Stimulated activated naive CD4-positive, alpha-beta T cell (primary cell): ENCODE measurements around the gene LCP1.

ENCODE experiments used
- DNase-seq, 6 experiments: peaks; one replicate each; lab custom pipeline; 2025; lab: John Stamatoyannopoulos, UW

Gene LCP1

DNA sequence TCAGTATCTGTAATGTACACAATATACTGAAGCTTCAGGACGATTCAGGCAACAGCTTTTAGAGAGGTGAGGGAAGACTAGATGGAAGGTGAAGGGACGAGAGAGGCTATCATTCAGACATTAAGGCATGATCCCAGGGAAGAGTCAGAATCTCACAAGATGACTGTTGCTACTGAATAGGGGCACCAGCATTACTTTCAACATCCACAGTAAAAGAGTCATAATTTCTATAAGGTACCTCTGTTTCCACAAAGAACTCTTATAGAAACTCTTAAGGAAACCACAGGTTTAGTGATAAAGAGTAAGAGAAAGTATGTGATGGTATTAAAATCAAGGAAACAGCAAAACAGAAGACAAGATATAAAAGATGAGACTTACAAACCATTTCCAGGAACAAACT is 23.0 kb downstream of the LCP1 start:
- DNase-seq: no peak

- no peak for DNase-seq
These were observed 23.8 kb downstream of the LCP1 start for GRCh38 chr13:46158222-46158621.

GRCh38 chr13:46154136-46154801 is 27.7 kb downstream of the LCP1 start:
- DNase-seq: no peak

GRCh38 chr13:46152627-46153328 is 29.2 kb downstream of the LCP1 start:
- DNase-seq: no peak

DNA sequence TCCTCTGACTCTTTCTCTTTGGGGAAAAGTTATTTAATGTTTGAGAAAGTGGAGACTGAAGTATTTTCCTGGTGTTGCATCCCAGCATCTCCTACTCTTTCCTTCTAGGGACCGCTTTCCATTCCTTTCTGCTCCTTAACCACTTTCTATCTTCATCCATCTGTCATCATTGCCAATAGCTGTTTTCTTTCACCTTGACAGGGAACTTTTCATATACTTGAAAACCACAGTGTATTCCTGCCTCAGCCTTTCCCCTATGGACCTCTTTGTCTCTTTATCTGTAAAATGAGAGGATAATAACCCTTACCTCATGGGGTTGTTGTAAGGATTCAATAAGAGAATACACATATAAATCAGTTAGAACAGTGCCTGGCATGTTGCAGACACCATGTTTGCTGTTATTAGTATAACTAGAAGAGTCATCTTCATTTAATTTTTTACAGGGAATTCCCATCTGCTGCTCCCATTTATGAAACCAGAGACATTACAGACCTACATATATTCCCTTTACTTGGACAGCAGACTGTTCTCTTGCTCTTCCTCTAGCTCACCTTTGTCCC is 31.8 kb downstream of the LCP1 start:
- DNase-seq: no peak

DNA sequence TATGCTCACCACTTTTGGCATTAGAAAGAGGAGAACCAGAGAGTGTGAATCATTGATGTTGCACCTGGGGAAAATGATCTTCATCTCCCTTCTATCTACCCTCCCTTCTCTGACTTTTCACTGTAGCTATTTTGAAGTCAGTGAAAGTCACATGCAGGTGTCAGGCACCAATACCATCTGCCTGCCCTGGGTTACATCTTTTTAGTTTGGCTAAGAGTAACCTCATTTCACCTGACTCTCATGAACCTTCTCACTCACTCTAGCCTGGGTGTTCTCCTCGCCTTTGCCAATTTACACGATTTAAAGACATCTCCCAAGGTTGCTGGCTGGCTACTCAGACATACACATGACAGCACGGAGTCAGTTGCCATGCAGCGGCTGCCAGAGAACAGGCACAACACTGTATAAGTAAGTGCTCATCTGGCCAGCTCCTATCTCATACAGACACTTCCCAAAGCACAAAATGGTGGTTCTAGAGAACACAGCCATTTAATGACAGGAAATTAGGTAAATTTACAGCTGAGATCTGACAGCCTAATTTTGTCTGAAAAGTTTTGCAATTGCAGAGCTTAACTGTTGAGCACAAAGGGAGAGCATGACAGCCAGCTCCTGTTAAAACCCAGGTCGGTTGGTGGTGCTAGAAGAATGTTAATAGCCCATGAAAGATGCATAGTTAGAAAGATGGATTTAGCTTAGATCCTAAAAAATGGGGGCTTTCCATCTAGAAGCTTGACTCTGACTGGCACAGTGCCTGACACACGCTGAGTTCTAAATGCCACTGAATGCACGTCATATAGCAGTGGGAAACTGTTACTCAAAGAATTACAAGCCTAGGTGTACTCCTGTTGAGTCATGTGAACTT is 32.5 kb downstream of the LCP1 start:
- no peak for DNase-seq

- no peak for DNase-seq
These were observed 35.1 kb downstream of the LCP1 start for GRCh38 chr13:46146898-46147297.

- no peak for DNase-seq
These were observed 36.0 kb downstream of the LCP1 start for GRCh38 chr13:46145950-46146349.

GRCh38 chr13:46145135-46145534 is 36.8 kb downstream of the LCP1 start:
- no peak for DNase-seq

- DNase-seq: no peak
These were observed 38.7 kb downstream of the LCP1 start for GRCh38 chr13:46143184-46143701.

- DNase-seq: no peak
These were observed 39.2 kb downstream of the LCP1 start for GRCh38 chr13:46142776-46143175.

- no peak for DNase-seq
These were observed 41.9 kb downstream of the LCP1 start for GRCh38 chr13:46140044-46140443.

GRCh38 chr13:46137627-46138317 is 44.2 kb downstream of the LCP1 start:
- DNase-seq: no peak

DNA sequence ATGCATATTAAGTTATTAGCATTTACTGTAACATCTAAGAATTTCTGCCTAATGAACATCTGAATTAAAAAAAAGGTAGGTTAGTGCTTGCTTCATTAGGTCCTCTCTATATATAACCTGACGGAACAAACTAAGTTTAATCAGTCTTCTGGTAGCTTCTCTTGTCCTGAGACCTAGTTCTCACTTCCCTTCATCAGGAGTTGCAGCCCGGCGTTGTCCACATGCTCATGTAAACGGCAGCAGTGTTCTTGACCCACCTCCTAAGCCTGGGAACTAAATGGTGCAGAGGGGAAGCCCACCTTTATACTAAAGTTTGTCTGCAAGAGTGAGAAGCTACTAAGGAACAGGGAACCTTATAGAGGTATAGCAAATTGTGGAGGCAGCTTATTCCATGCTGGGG is 45.3 kb downstream of the LCP1 start:
- DNase-seq: no peak

- no peak for DNase-seq
These were observed 46.9 kb downstream of the LCP1 start for GRCh38 chr13:46134961-46135522.

DNA sequence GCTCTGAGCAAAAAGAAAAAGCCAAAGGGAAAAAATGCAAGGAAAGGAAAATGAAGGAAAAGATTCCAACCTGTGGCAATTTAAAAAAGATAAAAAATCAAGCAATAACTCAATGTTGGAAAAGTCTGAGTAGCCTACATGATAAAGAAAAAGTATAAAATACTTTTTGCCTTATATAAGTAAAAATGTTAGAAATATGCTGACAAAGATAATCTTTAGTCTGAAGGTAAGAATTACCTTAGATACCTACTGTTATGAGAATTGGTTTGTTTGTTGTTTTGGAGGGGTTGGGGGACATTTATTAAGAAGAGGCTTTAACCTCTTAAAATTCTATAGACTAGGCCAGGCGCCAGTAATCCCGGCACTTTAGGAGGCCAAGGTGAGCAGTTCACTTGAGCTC is 47.5 kb downstream of the LCP1 start:
- DNase-seq: no peak

DNA sequence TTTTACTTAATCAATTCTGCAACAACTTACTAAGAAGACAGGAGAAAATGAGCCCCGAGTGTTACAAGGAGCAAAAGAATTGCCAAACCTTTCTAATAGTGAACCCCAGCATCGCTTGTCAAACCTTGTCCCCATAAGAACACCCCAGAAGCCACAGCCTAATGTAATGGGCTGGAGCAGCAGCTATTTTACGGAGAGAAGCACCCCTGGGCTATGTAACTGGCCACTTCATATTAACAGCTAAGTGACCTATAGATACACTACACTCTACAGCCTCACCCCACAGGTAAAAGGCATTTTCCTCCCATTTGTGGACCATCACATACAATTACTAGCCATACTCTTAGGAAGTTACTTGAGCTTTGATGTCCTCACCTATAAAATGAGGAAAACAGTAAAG is 49.9 kb downstream of the LCP1 start:
- DNase-seq: no peak

GRCh38 chr13:46131705-46132104 is 50.3 kb downstream of the LCP1 start:
- DNase-seq: no peak

- DNase-seq: no peak
These were observed 51.9 kb downstream of the LCP1 start for GRCh38 chr13:46129955-46130618.

DNA sequence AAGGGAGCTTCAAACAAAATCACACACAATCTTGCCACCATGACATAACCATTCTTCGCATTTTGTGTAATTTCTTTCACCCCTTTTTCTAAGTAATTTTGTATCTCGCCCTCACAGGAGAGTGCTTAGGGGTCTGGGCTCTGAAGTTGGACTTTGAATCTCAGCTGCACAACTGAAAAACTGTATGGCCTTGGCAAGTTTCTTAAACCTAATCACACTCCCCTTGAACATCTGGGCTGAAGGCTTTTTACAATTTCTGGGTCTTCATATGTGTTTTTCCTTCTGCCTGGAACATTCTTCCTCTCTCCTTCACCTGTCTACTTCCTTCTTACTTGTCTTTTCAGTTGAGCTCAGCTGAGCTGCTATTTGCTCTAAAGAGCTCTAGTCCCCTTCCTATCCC is 52.9 kb downstream of the LCP1 start:
- DNase-seq: no peak
